RWPE2 (cell line): ENCODE data around the gene TSPAN17.

Source experiments
- ATAC-seq: fragments of 200-7000 bp; cut with Tn5 transposase; 3 replicates; pipeline ENCODE4 v1.9.1; 2021; ENCODE audit warnings: low read depth
- DNase-seq: peaks from one replicate; pipeline ENCODE4 v3.0.0-alpha.2; 2020; ENCODE audit warnings: low spot score
- H3K27ac ChIP-seq: fragments of 450-650 bp; 2 replicates; pipeline ENCODE4 v1.5.1; 2017; ENCODE audit warnings: mild to moderate bottlenecking; ENCODE audit not compliant: poor library complexity, severe bottlenecking
- H3K27me3 ChIP-seq: fragments of 250-450 bp; sonication (Bioruptor Pico); 2 replicates; pipeline ENCODE4 v1.5.1; 2021; ENCODE audit warnings: mild to moderate bottlenecking, moderate library complexity; ENCODE audit not compliant: insufficient read depth, poor library complexity, severe bottlenecking
- H3K36me3 ChIP-seq: fragments of 250-450 bp; sonication (Bioruptor Pico); 2 replicates; pipeline ENCODE4 v1.5.1; 2020; ENCODE audit warnings: low read depth, mild to moderate bottlenecking, moderate library complexity
- H3K4me1 ChIP-seq: fragments of 250-450 bp; sonication (Bioruptor Pico); 2 replicates; pipeline ENCODE4 v1.5.1; 2021; ENCODE audit warnings: mild to moderate bottlenecking, moderate library complexity; ENCODE audit not compliant: insufficient read depth, poor library complexity, severe bottlenecking
- H3K4me3 ChIP-seq: fragments of 250-450 bp; sonication (Bioruptor Pico); 2 replicates; pipeline ENCODE4 v1.5.1; 2021; ENCODE audit warnings: mild to moderate bottlenecking, moderate library complexity; ENCODE audit not compliant: severe bottlenecking
- H3K9me3 ChIP-seq: fragments of 250-450 bp; sonication (Bioruptor Pico); 2 replicates; pipeline ENCODE4 v1.5.1; 2021; ENCODE audit warnings: mild to moderate bottlenecking, moderate library complexity; ENCODE audit not compliant: severe bottlenecking
- TF ChIP-seq, protein P1 (sequence below): fragments of 450-650 bp; IDR thresholded peaks from one replicate; pipeline ENCODE4 v1.5.1; 2017; ENCODE audit warnings: mild to moderate bottlenecking, moderate library complexity; ENCODE audit not compliant: poor library complexity, severe bottlenecking

The TSPAN17 gene

DNA sequence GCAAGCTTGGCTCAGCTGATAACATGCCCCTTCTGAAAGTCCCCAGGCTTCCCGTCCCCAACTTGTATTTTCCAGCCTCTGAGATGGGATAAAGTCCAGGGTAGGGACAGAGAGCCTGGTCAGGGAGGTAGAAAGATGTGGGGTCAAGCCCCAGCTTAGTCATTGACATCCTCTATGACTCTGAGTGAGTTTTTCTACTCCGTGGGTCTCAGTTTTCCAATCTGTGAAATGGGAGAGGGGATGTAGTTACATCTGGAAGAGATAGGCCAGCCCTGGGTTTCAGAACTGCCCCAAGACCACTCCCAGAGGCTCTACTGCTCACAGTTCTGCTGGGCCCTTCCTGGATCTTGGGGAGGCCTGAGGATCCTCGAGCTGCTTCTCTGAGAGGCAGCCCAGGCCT is 40.4 kb upstream of the TSPAN17 start:
- ATAC-seq, result no peak
- no peak for DNase-seq
- H3K27me3 ChIP-seq, result peaks cover 3% of the 10 kb centered on the region
- H3K9me3 ChIP-seq, result no peaks in the 10 kb centered on the region
- H3K27ac ChIP-seq, result no peak overlapping the region
- H3K4me1 ChIP-seq, result no peaks in the 10 kb centered on the region
- no peaks in the 10 kb centered on the region for H3K36me3 ChIP-seq
- H3K4me3 ChIP-seq, result no peak overlapping the region
- TF ChIP-seq, protein P1, sequence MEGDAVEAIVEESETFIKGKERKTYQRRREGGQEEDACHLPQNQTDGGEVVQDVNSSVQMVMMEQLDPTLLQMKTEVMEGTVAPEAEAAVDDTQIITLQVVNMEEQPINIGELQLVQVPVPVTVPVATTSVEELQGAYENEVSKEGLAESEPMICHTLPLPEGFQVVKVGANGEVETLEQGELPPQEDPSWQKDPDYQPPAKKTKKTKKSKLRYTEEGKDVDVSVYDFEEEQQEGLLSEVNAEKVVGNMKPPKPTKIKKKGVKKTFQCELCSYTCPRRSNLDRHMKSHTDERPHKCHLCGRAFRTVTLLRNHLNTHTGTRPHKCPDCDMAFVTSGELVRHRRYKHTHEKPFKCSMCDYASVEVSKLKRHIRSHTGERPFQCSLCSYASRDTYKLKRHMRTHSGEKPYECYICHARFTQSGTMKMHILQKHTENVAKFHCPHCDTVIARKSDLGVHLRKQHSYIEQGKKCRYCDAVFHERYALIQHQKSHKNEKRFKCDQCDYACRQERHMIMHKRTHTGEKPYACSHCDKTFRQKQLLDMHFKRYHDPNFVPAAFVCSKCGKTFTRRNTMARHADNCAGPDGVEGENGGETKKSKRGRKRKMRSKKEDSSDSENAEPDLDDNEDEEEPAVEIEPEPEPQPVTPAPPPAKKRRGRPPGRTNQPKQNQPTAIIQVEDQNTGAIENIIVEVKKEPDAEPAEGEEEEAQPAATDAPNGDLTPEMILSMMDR, result no peak

DNA sequence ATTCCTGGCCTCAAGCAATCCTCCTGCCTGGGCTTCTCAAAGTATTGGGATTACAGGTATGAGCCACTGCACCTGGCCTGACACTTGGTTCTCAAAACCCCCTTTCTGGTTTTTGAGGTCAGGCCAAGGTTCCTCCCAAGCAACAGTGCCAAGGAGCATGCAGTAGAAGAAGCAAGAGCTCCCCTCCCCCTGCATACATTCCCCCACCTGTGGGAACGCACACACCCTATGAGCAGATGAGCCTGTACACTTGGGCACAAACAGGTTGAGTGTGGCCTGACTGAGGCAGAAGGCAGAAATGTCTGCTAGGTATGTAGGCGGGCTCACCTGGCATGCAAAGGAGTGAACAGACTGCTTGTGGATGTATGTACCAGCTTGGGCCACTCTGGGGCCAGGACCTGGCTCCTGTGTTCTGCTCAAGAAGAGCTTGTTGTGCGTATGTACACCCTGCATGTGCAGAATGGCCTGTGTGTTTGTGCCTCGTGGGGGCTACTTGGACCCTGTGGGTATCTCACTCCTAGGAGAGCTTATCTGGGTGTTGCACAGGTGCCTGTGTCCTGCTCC is 39.1 kb upstream of the TSPAN17 start:
- TF ChIP-seq, protein P1, result no peak
- no peak overlapping the region for H3K4me3 ChIP-seq
- H3K4me1 ChIP-seq, result no peaks in the 10 kb centered on the region
- no peak for ATAC-seq
- no peak overlapping the region for H3K27ac ChIP-seq
- H3K36me3 ChIP-seq, result no peaks in the 10 kb centered on the region
- H3K27me3 ChIP-seq, result peaks cover 3% of the 10 kb centered on the region
- H3K9me3 ChIP-seq, result no peaks in the 10 kb centered on the region
- DNase-seq, result no peak

DNA sequence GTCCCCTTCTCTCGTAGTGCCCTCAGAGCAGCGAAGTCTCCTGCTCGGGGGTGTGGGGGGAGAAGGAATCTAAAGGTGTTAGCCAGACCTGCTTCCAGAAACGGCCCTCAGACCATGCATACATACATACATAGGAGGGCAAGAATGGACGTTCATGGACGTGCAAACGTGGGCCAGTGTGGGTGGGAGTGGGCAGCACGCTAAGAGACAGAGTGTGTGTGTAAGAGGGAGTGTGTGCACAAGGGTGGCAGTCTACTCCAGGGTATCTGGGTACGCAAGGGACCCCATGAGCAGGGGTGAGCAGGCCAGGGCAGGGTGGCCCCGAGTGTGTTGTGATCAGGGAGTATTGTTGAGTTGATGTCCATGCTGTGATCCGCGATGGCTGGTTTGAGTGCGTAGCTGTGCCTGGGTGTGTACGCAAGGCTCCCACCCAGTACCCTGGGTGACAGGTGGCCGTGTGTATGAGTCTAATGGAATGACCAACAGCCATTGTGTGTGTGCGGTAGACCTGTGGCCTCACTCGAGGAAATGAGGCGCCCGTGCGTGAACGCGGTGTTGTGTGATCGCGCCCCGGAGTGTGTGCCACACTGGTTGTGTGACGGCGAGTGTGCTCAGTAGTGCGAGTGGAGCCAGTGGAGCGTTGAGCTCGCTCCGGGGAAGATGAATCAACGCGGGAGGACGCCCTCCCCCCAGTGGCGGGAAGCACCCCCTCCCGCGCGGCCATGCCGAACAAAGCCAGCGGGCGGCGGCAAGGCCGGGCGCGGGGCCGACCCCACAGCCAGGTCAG is 38.2 kb upstream of the TSPAN17 start:
- Histone ChIP-seq H3K9me3 (no peaks in the 10 kb centered on the region), H3K36me3 (no peaks in the 10 kb centered on the region), H3K27me3 (peaks cover 3% of the 10 kb centered on the region), H3K4me1 (no peaks in the 10 kb centered on the region), H3K27ac (peak overlapping the region; percentile 26), H3K4me3 (peak overlapping the region; percentile 98)
- peak; percentile 24; the same call in 2 of the 3 replicates for ATAC-seq
- TF ChIP-seq, protein P1, result no peak
- DNase-seq, result no peak

DNA sequence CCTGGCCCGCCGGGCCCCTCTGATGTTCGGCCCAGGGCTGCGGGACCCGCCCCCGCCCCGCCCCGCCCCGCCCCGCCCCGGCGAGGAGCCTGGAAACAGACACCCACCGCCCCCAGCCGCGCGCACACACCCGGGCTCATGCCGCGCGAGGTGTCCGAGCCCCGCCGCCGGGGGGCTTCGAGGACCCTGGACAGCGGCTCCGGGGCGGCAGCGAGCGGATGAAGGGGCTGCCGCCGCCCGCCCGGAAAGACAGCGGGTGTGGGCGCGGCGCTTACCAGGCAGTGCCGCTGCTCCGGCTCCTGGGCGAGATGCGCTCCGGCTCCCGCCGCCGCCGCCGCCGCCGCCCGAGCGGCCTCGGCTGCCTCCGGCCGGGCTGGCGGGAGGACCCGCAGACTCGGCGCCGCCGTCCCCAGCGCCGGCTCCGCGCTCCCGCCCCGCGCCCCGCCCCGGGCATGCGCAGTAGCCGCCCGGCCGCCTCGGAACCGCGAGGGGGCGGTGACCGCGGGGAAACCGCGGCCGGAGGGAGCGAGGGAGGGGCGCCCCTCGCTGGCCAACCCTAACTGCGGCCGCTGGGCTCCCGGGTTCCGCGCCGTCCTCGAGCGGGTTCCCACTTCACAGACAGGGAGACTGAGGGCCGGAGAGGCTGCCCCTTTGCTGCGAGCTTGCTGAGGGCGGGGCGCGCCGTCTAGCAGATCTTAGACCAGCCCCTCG is 37.4 kb upstream of the TSPAN17 start, which contains the start of gene GPRIN1:
TSS of gene GPRIN1 (minus strand) at position 433 of the 711 bp plus-strand sequence. CDS start 10,322 bp downstream, outside the sequence.
- Histone ChIP-seq H3K27ac (peak within 1 kb of the TSS; percentile 26), H3K4me3 (peak within 1 kb of the TSS; percentile 98)
- peak; percentile 53 for ATAC-seq

More for the DNA sequence above, 37.4 kb upstream of the TSPAN17 start, which contains the start of gene GPRIN1:
- no peak for DNase-seq
- Histone ChIP-seq H3K9me3 (no peaks in the 10 kb centered on the region), H3K4me1 (peaks cover 4% of the 10 kb centered on the region), H3K36me3 (no peaks in the 10 kb centered on the region), H3K27me3 (peaks cover 3% of the 10 kb centered on the region)
- TF ChIP-seq, protein P1, result peak; percentile 63
